GM13976 (cell line): ENCODE results near the gene SYNGR2.
A peak's percentile ranks its signal among the peaks of the same experiment; 100 is the strongest.
"Not testable (repeated sequence)": the region's sequence is repeated elsewhere in the genome, so short reads cannot be mapped to it uniquely, and the experiment has no call there.

Experiments
- DNase-seq: peaks from one replicate; pipeline ENCODE4 v3.0.0; 2012; ENCODE audit warnings: low spot score
- CTCF ChIP-seq: IDR thresholded peaks from 2 replicates; pipeline ENCODE4 v1.5.1; 2012; ENCODE audit warnings: borderline replicate concordance, mild to moderate bottlenecking; ENCODE audit not compliant: insufficient read depth; ENCODE audit errors: extremely low read depth, missing control alignments, control extremely low read depth
- in situ Hi-C: fragments of 300-500 bp; cut with MboI; formaldehyde crosslinking; loops from one replicate; pipeline ENCODE4 v1.12.0; 2022; ENCODE audit warnings: low sequenced_read_pairs, mixed read lengths, inconsistent platforms; ENCODE audit not compliant: unreplicated experiment

Gene SYNGR2

DNA sequence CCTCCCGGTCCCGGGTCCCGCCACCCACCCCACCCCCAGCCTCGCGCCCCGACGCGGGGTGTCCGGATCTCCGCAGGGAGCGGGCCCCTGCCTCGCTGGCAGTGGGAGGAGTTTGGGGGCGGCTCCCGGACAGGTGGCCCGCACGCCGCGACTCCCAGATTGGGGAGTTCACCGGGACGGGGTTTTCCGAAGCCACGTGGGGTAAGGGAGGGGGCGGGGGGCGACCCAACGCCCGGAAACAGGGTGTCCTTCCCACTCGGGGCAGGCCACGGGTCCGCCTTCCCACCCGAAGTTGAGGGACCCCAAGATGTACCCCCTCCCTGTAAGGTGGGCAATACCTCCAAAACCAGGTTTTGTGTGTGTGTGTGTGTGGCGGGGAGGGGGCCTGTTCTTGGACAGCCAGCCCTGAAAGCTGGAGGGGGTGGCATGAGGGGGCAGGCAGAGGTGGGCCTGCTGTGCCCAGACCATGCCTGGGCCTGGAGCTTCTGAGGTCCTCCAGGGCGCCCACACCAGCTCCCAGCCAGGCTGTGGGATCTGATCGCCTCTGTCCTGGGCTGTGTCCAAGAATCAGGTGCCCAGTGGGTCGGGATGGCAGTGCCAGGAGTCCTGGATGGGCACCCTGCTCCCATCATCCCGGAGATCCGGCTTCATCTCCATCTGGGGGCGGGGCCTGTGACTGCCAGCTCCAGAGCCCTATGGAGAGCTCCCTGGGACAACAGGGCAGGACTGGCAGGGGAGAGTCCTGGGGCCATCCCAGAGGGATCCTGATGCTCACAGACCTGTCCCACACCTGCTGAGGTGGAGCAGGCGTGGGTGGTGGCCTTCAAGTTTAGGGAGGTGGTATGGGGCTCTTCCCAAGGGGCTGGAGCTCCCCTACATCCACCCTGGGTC lies 767 bp downstream of the SYNGR2 start:
- in situ Hi-C loops = no loop called here
- DNase-seq = peak; percentile 75
- TF ChIP-seq CTCF = no peak

DNA sequence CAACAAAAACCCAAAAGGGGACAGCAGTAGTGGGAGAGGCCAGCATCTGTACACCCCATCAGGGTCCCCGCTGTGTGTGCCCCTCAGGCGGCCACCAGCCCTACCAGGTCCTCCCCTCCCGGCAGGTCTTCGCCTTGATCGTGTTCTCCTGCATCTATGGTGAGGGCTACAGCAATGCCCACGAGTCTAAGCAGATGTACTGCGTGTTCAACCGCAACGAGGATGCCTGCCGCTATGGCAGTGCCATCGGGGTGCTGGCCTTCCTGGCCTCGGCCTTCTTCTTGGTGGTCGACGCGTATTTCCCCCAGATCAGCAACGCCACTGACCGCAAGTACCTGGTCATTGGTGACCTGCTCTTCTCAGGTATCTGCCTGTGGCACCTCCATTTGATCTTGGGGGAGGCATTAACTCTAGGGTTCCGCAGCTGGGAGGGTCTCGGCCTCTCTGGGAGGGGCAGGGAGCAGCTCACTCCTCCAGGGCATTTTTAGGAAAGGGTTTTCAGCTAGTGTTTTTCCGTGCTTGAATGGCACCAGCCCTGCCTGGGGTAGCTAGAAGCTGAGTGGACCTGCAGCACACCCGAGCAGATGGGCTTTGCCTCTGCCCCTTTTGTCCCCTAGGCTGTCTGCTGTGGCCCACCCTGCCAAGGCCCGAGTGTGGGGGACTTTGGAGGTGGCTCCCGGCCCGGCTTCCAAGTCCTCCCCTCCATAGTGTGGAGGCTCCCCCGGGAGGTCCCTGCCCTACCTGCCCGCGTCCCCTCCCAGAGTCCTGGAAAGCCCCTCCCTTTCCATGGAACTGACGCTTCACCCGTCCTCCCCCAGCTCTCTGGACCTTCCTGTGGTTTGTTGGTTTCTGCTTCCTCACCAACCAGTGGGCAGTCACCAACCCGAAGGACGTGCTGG lies 2.6 kb downstream of the SYNGR2 start:
- no peak for DNase-seq
- in situ Hi-C loops = no loop called here
- TF ChIP-seq CTCF = no peak

DNA sequence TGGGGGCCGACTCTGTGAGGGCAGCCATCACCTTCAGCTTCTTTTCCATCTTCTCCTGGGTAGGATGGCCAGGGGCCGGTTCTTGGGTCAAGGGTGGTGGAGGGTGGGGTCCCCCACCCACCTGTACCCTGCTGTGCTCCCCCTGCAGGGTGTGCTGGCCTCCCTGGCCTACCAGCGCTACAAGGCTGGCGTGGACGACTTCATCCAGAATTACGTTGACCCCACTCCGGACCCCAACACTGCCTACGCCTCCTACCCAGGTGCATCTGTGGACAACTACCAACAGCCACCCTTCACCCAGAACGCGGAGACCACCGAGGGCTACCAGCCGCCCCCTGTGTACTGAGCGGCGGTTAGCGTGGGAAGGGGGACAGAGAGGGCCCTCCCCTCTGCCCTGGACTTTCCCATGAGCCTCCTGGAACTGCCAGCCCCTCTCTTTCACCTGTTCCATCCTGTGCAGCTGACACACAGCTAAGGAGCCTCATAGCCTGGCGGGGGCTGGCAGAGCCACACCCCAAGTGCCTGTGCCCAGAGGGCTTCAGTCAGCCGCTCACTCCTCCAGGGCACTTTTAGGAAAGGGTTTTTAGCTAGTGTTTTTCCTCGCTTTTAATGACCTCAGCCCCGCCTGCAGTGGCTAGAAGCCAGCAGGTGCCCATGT lies 3.3 kb downstream of the SYNGR2 start:
- in situ Hi-C loops, DNase-seq: not testable (repeated sequence)

DNA sequence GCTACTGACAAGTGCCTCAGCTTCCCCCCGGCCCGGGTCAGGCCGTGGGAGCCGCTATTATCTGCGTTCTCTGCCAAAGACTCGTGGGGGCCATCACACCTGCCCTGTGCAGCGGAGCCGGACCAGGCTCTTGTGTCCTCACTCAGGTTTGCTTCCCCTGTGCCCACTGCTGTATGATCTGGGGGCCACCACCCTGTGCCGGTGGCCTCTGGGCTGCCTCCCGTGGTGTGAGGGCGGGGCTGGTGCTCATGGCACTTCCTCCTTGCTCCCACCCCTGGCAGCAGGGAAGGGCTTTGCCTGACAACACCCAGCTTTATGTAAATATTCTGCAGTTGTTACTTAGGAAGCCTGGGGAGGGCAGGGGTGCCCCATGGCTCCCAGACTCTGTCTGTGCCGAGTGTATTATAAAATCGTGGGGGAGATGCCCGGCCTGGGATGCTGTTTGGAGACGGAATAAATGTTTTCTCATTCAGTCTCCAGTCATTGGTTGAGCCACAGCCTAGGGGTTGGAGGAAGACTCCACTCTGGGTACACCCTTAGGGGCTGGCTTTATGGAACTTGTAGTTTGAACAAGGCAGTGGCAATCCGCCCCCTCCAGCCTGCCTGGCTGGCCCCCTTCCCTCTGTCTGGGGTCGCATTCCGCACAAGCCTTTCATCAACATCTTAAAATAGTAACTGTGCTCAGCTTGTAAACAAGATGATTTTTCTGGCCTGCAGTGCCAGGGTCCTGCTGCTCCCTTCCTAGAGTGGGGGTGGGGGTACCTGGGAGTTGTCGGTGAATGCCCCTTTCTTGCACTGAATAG lies 4.1 kb downstream of the SYNGR2 start:
- in situ Hi-C loops = no loop called here
- no peak for TF ChIP-seq CTCF
- DNase-seq = no peak

GRCh38 chr17:78173097-78173715 lies 4.8 kb downstream of the SYNGR2 start:
- in situ Hi-C loops = no loop called here

More at GRCh38 chr17:78173097-78173715, 4.8 kb downstream of the SYNGR2 start:
- DNase-seq = peak; percentile 78
- TF ChIP-seq CTCF = no peak
